ENCODE data around the gene HOXA3. TPM values are rescaled to one million over a fixed set of nuclear protein-coding genes. Genes with fewer than 3 reads are reported as not detected.

The HOXA3 gene
- total RNA-seq, 1 experiment from 2014 or later = not detected

GRCh38 chr7:27064159-27064558 lies 88.2 kb downstream of the HOXA3 start:
- DNase-seq (ENCODE audit: low read depth) = no peak

GRCh38 chr7:27062946-27063345 lies 89.4 kb downstream of the HOXA3 start:
- no peak for DNase-seq (ENCODE audit: low read depth)

Small RNA genes lying within 50 kb of the gene (small RNA-seq; reads per million reads assigned to genes)
- gene AC004080.5 = not detected
- not detected for gene RF01977
- gene RF02140 = not detected
- not detected for gene RF02141

Other genes with a start within 250 kb of the HOXA3 start
- gene HOXA1, start 56.6 kb downstream of the HOXA3 start, total RNA-seq (2014; rRNA removed; shearing (Covaris generic)) = 1.3 and 1.6 TPM in 2 replicates
- not detected in 2 replicates for gene HOXA2, start 49.9 kb downstream of the HOXA3 start, total RNA-seq (2014; rRNA removed; shearing (Covaris generic))
- gene HOXA4, start 21.8 kb downstream of the HOXA3 start, total RNA-seq (2014; rRNA removed; shearing (Covaris generic)) = 1.3 and 1.6 TPM in 2 replicates
- gene HOXA5, start 8.9 kb downstream of the HOXA3 start, total RNA-seq (2014; rRNA removed; shearing (Covaris generic)) = 1.7 and 1.9 TPM in 2 replicates
- 3.6 and 4.5 TPM in 2 replicates for gene HOXA6, start 4.8 kb downstream of the HOXA3 start, total RNA-seq (2014; rRNA removed; shearing (Covaris generic))
- not detected in 2 replicates for gene HOXA7, start 4.1 kb upstream of the HOXA3 start, total RNA-seq (2014; rRNA removed; shearing (Covaris generic))
- gene HOXA9, start 13.0 kb upstream of the HOXA3 start, total RNA-seq (2014; rRNA removed; shearing (Covaris generic)) = 33.8 and 45.8 TPM in 2 replicates
- gene HOXA10, start 21.7 kb upstream of the HOXA3 start, total RNA-seq (2014; rRNA removed; shearing (Covaris generic)) = 22.7 and 29.3 TPM in 2 replicates
- not detected in 2 replicates for gene HOXA11, start 32.6 kb upstream of the HOXA3 start, total RNA-seq (2014; rRNA removed; shearing (Covaris generic))
- gene HOXA13, start 47.5 kb upstream of the HOXA3 start, total RNA-seq (2014; rRNA removed; shearing (Covaris generic)) = 0.70 and 0.88 TPM in 2 replicates
- not detected in 2 replicates for gene EVX1, start 90.2 kb upstream of the HOXA3 start, total RNA-seq (2014; rRNA removed; shearing (Covaris generic))

Data from HT1080 (cell line).